Loucy (cell line): ENCODE data around the gene IFNG-AS1.

ENCODE experiments used
- H2AFZ ChIP-seq: fragments of 200-600 bp; sonication (generic); 2 replicates; pipeline ENCODE4 v1.6.0; 2016; ENCODE audit warnings: antibody characterized with exemption, mild to moderate bottlenecking, low read length, moderate library complexity
- H3F3A ChIP-seq: fragments of 200-600 bp; 2 replicates; pipeline ENCODE4 v1.6.0; 2016; ENCODE audit warnings: antibody characterized with exemption, low read depth, mild to moderate bottlenecking
- H3K27me3 ChIP-seq: fragments of 200-600 bp; sonication (generic); 2 replicates; pipeline ENCODE4 v1.6.1; 2014; ENCODE audit warnings: low read length, mild to moderate bottlenecking; ENCODE audit not compliant: insufficient read depth, poor library complexity, severe bottlenecking
- H3K36me3 ChIP-seq: fragments of 200-600 bp; sonication (generic); 2 replicates; pipeline ENCODE4 v1.6.1; 2016; ENCODE audit warnings: low read length; ENCODE audit not compliant: insufficient read depth
- H3K4me1 ChIP-seq: fragments of 200-600 bp; sonication (generic); 2 replicates; pipeline ENCODE4 v1.5.1; 2014; ENCODE audit warnings: low read length, mild to moderate bottlenecking; ENCODE audit not compliant: insufficient read depth, poor library complexity, severe bottlenecking
- H3K4me2 ChIP-seq: fragments of 200-600 bp; sonication (generic); 2 replicates; pipeline ENCODE4 v1.6.0; 2014; ENCODE audit warnings: antibody characterized with exemption, low read length, low read depth, mild to moderate bottlenecking; ENCODE audit not compliant: poor library complexity, severe bottlenecking
- H3K4me3 ChIP-seq: fragments of 200-600 bp; sonication (generic); 2 replicates; pipeline ENCODE4 v1.5.1; 2014; ENCODE audit warnings: low read length, mild to moderate bottlenecking, mixed read lengths; ENCODE audit not compliant: poor library complexity, severe bottlenecking
- H3K79me2 ChIP-seq: fragments of 200-600 bp; sonication (generic); 2 replicates; pipeline ENCODE4 v1.6.1; 2014; ENCODE audit warnings: low read length; ENCODE audit not compliant: insufficient read depth
- H3K9ac ChIP-seq: fragments of 200-600 bp; sonication (generic); 2 replicates; pipeline ENCODE4 v1.6.0; 2014; ENCODE audit warnings: mild to moderate bottlenecking, low read depth, low read length, moderate library complexity; ENCODE audit not compliant: poor library complexity, severe bottlenecking
- H3K9me2 ChIP-seq: fragments of 200-600 bp; sonication (generic); replicated peaks from 2 replicates; pipeline ENCODE4 v1.6.1; 2016; ENCODE audit warnings: low read depth, low read length, mixed read lengths
- H3K9me3 ChIP-seq: fragments of 200-600 bp; sonication (generic); 2 replicates; pipeline ENCODE4 v1.6.1; 2014; ENCODE audit warnings: mild to moderate bottlenecking, antibody characterized with exemption, low read length, low read depth; ENCODE audit not compliant: insufficient read depth
- H4K20me1 ChIP-seq: fragments of 200-600 bp; sonication (generic); 2 replicates; pipeline ENCODE4 v1.6.0; 2014; ENCODE audit warnings: antibody characterized with exemption, low read length, mild to moderate bottlenecking; ENCODE audit not compliant: insufficient read depth, poor library complexity, severe bottlenecking
- CTCF ChIP-seq: fragments of 200-600 bp; sonication (generic); conservative IDR thresholded peaks from 2 replicates; pipeline ENCODE4 v1.5.1; 2014; ENCODE audit warnings: mild to moderate bottlenecking, antibody characterized with exemption, low read length
- EZH2phosphoT487 ChIP-seq: fragments of 200-600 bp; IDR thresholded peaks from 2 replicates; pipeline ENCODE4 v1.6.1; 2018; ENCODE audit warnings: antibody characterized with exemption, mild to moderate bottlenecking, moderate library complexity, borderline replicate concordance

IFNG-AS1 gene

GRCh38 chr12:67942724-67943123, 46.5 kb upstream of the IFNG-AS1 start:
- H2AFZ ChIP-seq = no peak overlapping the region
- H3K36me3 ChIP-seq = no peaks in the 10 kb centered on the region
- no peaks in the 10 kb centered on the region for H3K27me3 ChIP-seq
- no peaks in the 10 kb centered on the region for H3K79me2 ChIP-seq
- H3K9ac ChIP-seq = no peak overlapping the region
- H4K20me1 ChIP-seq = no peaks in the 10 kb centered on the region
- no peak for TF ChIP-seq CTCF
- TF ChIP-seq EZH2phosphoT487 = no peak
- no peak overlapping the region for H3K4me2 ChIP-seq
- no peaks in the 10 kb centered on the region for H3K9me3 ChIP-seq
- no peaks in the 10 kb centered on the region for H3K9me2 ChIP-seq
- no peaks in the 10 kb centered on the region for H3K4me1 ChIP-seq
- no peak overlapping the region for H3K4me3 ChIP-seq
- no peaks in the 10 kb centered on the region for H3F3A ChIP-seq

- Histone ChIP-seq H3K4me1 (no peaks in the 10 kb centered on the region), H3K36me3 (no peaks in the 10 kb centered on the region), H2AFZ (no peak overlapping the region; the same call in 1 of the 2 replicates), H3K4me2 (no peak overlapping the region), H4K20me1 (no peaks in the 10 kb centered on the region), H3K9me3 (no peaks in the 10 kb centered on the region), H3K27me3 (no peaks in the 10 kb centered on the region), H3K9me2 (no peaks in the 10 kb centered on the region), H3F3A (no peaks in the 10 kb centered on the region), H3K9ac (no peak overlapping the region), H3K4me3 (no peak overlapping the region), H3K79me2 (no peaks in the 10 kb centered on the region)
- peak; percentile 93 for TF ChIP-seq CTCF
- TF ChIP-seq EZH2phosphoT487 = no peak
Observed at GRCh38 chr12:67943141-67943892, 45.9 kb upstream of the IFNG-AS1 start.

GRCh38 chr12:67944093-67944492, 45.2 kb upstream of the IFNG-AS1 start:
- no peak overlapping the region for H3K4me2 ChIP-seq
- no peaks in the 10 kb centered on the region for H3K79me2 ChIP-seq
- H3F3A ChIP-seq = no peaks in the 10 kb centered on the region
- H3K9me2 ChIP-seq = no peaks in the 10 kb centered on the region
- no peak overlapping the region for H3K9ac ChIP-seq
- no peak overlapping the region for H2AFZ ChIP-seq
- no peak overlapping the region for H3K4me3 ChIP-seq
- no peaks in the 10 kb centered on the region for H3K4me1 ChIP-seq
- H3K9me3 ChIP-seq = no peaks in the 10 kb centered on the region
- TF ChIP-seq EZH2phosphoT487 (no peak), CTCF (no peak)
- H3K27me3 ChIP-seq = no peaks in the 10 kb centered on the region
- no peaks in the 10 kb centered on the region for H3K36me3 ChIP-seq
- H4K20me1 ChIP-seq = no peaks in the 10 kb centered on the region
